HG03045 (cell line): Measurements from ENCODE around the gene ZGPAT.

ENCODE experiments used
- ATAC-seq: cut with Tn5 transposase; IDR thresholded peaks from one replicate; pipeline ENCODE4 v1.9.1; 2021; ENCODE audit warnings: mild to moderate bottlenecking, moderate library complexity; ENCODE audit not compliant: unreplicated experiment

The ZGPAT gene

GRCh38 chr20:63678667-63679465 is 29.0 kb upstream of the ZGPAT start:
- no peak for ATAC-seq

- ATAC-seq, result no peak
Observed at GRCh38 chr20:63679799-63680305, 28.0 kb upstream of the ZGPAT start.

GRCh38 chr20:63680427-63680826 is 27.4 kb upstream of the ZGPAT start:
- no peak for ATAC-seq

GRCh38 chr20:63680857-63681608 is 26.8 kb upstream of the ZGPAT start:
- no peak for ATAC-seq

GRCh38 chr20:63681609-63682142 is 26.2 kb upstream of the ZGPAT start:
- no peak for ATAC-seq

GRCh38 chr20:63682384-63683139 is 25.3 kb upstream of the ZGPAT start:
- no peak for ATAC-seq

- ATAC-seq, result no peak
Observed at GRCh38 chr20:63685269-63686026, 22.4 kb upstream of the ZGPAT start.

- no peak for ATAC-seq
Observed at GRCh38 chr20:63686094-63686491, 21.7 kb upstream of the ZGPAT start.

- ATAC-seq, result no peak
Observed at GRCh38 chr20:63686492-63687321, 21.1 kb upstream of the ZGPAT start.

GRCh38 chr20:63687419-63688178 is 20.2 kb upstream of the ZGPAT start:
- no peak for ATAC-seq

- no peak for ATAC-seq
Observed at GRCh38 chr20:63688228-63689045, 19.4 kb upstream of the ZGPAT start.

- ATAC-seq, result no peak
Observed at GRCh38 chr20:63689046-63690002, 18.5 kb upstream of the ZGPAT start.

GRCh38 chr20:63690003-63690897 is 17.6 kb upstream of the ZGPAT start:
- no peak for ATAC-seq

- ATAC-seq, result no peak
Observed at GRCh38 chr20:63690898-63691710, 16.7 kb upstream of the ZGPAT start.
